ENCODE data around the gene QKI. TPM values are rescaled to one million over a fixed set of nuclear protein-coding genes. Genes with fewer than 3 reads are reported as not detected.

The QKI gene
- polyA plus RNA-seq, 1 experiment, result 143 TPM

DNA sequence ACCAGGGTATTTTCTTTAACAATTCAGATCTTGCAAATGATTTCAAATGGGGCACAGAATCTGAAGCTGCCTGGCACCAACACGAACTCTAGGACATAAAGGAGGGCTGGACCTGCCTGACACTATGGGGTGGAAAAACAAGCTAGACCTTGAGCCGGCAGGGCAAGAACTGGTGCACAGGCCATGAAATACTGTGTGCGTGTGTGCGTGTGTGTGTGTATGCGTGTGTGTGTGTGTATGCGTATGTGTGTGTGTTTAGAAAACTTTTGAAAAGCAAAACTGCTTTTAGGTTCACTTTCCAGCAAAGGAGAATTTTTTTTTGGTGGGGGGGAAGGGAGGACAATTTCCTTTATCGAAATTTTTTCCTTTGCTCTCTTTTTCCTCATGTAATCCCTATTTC is 11.9 kb upstream of the QKI start:
- TF ChIP-seq, protein P1, sequence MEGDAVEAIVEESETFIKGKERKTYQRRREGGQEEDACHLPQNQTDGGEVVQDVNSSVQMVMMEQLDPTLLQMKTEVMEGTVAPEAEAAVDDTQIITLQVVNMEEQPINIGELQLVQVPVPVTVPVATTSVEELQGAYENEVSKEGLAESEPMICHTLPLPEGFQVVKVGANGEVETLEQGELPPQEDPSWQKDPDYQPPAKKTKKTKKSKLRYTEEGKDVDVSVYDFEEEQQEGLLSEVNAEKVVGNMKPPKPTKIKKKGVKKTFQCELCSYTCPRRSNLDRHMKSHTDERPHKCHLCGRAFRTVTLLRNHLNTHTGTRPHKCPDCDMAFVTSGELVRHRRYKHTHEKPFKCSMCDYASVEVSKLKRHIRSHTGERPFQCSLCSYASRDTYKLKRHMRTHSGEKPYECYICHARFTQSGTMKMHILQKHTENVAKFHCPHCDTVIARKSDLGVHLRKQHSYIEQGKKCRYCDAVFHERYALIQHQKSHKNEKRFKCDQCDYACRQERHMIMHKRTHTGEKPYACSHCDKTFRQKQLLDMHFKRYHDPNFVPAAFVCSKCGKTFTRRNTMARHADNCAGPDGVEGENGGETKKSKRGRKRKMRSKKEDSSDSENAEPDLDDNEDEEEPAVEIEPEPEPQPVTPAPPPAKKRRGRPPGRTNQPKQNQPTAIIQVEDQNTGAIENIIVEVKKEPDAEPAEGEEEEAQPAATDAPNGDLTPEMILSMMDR (IDR thresholded peaks at IDR 0.05; ENCODE audit: insufficient read depth, low read depth, low read length), result no peak
- H3K36me3 ChIP-seq (ENCODE audit: control insufficient read depth, insufficient read depth, low read length), result no peaks in the 10 kb centered on the region
- no peaks in the 10 kb centered on the region for H3K27me3 ChIP-seq (ENCODE audit: control insufficient read depth, insufficient read depth, low read length)
- DNase-seq (ENCODE audit: low read depth), result no peak
- ChIA-PET CTCF (interaction anchor here (0.7 kb wide), 1 partner anchor 10 kb away, joined by 3 read pairs; no protein-coding TSS in a partner anchor), POLR2A (no interaction called here)
- no peak overlapping the region for H3K4me3 ChIP-seq (ENCODE audit: low read depth, low read length)

DNA sequence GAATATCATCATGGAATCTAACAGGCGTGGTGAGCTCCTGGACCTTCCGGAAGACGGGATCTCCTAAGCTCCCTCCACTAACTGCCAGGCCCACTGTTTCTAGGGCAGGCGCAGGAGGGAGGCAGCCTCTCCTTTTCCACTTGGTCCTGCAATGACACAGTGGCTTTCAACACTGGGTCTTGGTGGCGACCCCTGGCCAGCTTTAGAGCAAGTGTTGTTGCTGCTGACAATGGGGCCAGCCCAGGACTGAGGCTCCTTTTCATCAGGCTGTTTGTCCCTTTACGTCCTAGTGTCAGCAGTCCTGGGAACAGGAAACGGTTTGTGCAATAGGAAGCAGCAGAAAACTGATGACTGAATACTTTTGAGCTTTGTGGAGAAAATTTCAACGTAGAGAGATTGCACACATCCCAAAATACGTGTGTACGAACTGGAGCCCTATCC is 9.7 kb upstream of the QKI start:
- TF ChIP-seq, protein P1 (IDR thresholded peaks at IDR 0.05; ENCODE audit: insufficient read depth, low read depth, low read length), result no peak
- DNase-seq (ENCODE audit: low read depth), result no peak
- Histone ChIP-seq H3K4me3 (ENCODE audit: low read depth, low read length) (no peak overlapping the region), H3K27me3 (ENCODE audit: control insufficient read depth, insufficient read depth, low read length) (no peaks in the 10 kb centered on the region), H3K36me3 (ENCODE audit: control insufficient read depth, insufficient read depth, low read length) (no peaks in the 10 kb centered on the region)
- ChIA-PET CTCF (interaction anchor here (1.6 kb wide), 1 partner anchor 10 kb away, joined by 3 read pairs; no protein-coding TSS in a partner anchor), POLR2A (no interaction called here)

DNA sequence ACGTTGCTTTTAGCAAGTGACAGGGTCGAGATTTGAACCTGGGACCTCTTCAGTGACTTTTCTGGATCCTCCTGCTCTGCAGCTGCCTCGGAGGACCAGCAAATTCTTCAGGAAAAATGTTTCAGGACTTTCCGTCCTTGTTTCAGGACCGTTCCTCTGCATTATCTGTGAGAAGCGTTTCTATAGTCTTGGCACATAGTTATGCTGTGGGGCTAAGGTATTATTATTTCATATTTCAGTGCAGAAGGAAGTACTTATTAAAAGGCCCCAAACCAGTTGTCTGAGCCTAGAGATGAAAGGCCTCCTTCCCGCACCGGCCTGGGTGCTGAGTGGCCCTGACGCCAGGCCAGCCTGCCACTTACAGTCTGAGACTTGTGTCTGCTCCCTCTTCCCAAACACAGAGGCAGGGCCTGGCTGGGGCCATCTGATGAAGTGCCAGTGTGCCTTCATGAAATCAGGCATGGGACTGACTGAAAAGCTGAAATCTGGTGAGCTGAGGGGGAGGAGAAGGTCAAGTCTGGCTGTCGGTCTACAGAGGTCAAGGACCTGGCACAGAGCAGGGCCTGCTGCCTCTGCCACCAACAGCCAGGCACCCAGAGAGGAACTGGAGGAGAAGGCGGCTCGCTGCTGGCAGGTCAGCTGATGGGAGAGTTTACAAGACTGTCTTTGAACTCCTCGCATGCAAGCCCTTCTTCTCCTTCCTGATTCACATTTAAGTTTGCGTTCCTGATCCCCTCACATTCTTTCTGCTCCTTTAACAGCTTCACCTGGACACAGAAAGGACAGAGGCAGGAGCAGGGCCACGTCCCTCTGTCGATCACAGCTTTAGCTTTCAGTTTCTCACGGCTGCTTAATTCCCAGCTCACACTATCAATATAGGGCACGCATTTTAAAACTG is 8.9 kb upstream of the QKI start:
- no peaks in the 10 kb centered on the region for H3K27me3 ChIP-seq (ENCODE audit: control insufficient read depth, insufficient read depth, low read length)
- TF ChIP-seq, protein P1 (IDR thresholded peaks at IDR 0.05; ENCODE audit: insufficient read depth, low read depth, low read length), result no peak
- no peaks in the 10 kb centered on the region for H3K36me3 ChIP-seq (ENCODE audit: control insufficient read depth, insufficient read depth, low read length)
- no peak for DNase-seq (ENCODE audit: low read depth)
- CTCF ChIA-PET, result interaction anchor here (1.6 kb wide), 1 partner anchor 11 kb away, joined by 3 read pairs; no protein-coding TSS in a partner anchor
- peak overlapping the region; percentile 26 for H3K4me3 ChIP-seq (ENCODE audit: low read depth, low read length)
- POLR2A ChIA-PET, result no interaction called here

DNA sequence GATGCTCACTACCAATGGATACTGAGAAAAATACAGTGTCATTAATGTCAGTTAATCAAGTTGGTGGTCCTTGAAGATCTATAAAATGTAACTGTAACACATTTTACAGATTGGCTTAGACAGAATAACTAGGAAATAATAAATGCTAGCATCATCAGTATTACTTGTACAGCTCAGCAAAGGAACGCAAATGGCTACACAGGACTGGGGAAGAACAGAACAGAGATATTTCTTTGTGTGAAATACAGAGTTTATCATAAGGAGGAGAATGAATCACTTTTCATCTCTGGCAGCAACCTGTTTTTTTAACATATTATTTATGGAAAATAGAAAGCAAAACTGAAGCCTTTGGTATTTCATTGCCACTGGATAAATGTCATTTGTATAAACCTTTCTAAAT is 8.2 kb upstream of the QKI start:
- TF ChIP-seq, protein P1 (IDR thresholded peaks at IDR 0.05; ENCODE audit: insufficient read depth, low read depth, low read length), result no peak
- Histone ChIP-seq H3K36me3 (ENCODE audit: control insufficient read depth, insufficient read depth, low read length) (no peaks in the 10 kb centered on the region), H3K27me3 (ENCODE audit: control insufficient read depth, insufficient read depth, low read length) (no peaks in the 10 kb centered on the region), H3K4me3 (ENCODE audit: low read depth, low read length) (no peak overlapping the region; the same call in 1 of the 2 replicates)
- ChIA-PET CTCF (interaction anchor here (1.6 kb wide), 1 partner anchor 12 kb away, joined by 3 read pairs; no protein-coding TSS in a partner anchor), POLR2A (no interaction called here)
- DNase-seq (ENCODE audit: low read depth), result no peak

DNA sequence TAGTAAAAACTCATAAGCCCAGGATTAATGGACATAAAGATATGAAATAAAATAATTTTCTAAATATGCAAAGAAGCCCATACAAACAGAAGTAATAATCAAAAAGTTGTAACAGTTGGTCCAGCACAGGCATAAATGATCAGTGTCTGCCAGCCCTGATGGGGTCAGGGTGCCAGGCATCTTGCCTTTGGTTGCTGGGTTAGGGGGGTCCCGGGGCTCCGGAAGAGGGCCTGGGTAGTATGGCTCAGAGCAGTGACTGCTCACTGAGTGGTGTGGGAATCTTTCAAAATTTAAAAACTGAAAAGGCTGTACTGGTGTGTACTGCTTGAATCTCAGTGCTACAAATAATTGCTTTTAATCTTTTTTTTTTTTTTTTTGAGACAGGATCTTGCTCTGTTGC is 7.7 kb upstream of the QKI start:
- Histone ChIP-seq H3K36me3 (ENCODE audit: control insufficient read depth, insufficient read depth, low read length) (no peaks in the 10 kb centered on the region), H3K27me3 (ENCODE audit: control insufficient read depth, insufficient read depth, low read length) (no peaks in the 10 kb centered on the region), H3K4me3 (ENCODE audit: low read depth, low read length) (no peak overlapping the region)
- POLR2A ChIA-PET, result no interaction called here
- TF ChIP-seq, protein P1 (IDR thresholded peaks at IDR 0.05; ENCODE audit: insufficient read depth, low read depth, low read length), result no peak
- CTCF ChIA-PET, result no interaction called here
- DNase-seq (ENCODE audit: low read depth), result no peak

Data from BJ (cell line).